ENCODE data around the gene ASCL2.
A peak's percentile ranks its signal among the peaks of the same experiment; 100 is the strongest.

- TF ChIP-seq CTCF (conservative IDR thresholded peaks at IDR 0.05; ENCODE audit: low read length) (peak; percentile 93), EZH2phosphoT487 (IDR thresholded peaks at IDR 0.05; ENCODE audit: borderline replicate concordance, low read depth, low read length) (no peak)
These were observed 34.9 kb upstream of the ASCL2 start for GRCh38 chr11:2305140-2305778.
